Tibial nerve (tissue), 4 donors: ENCODE data around the gene MASP1. TPM values are rescaled to one million over a fixed set of nuclear protein-coding genes. Genes with fewer than 3 reads are reported as not detected.

Source experiments
- DNase-seq, 2 donors: peaks; one replicate each; pipeline ENCODE4 v3.0.0-alpha.2; 2019; ENCODE audit warnings: low spot score in 2 of 2
- H3K27ac ChIP-seq, 4 donors: fragments of 200-600 bp; sonication (generic) in 3 of 4; one replicate each; pipeline ENCODE4 v1.5.1; 2017 to 2019; ENCODE audit warnings: mild to moderate bottlenecking in 1 of 4
- H3K27me3 ChIP-seq, 2 donors: fragments of 200-600 bp; sonication (generic) in 1 of 2; one replicate each; pipeline versions ENCODE4 v1.5.1 to v1.6.0; 2017 to 2019
- H3K36me3 ChIP-seq, 3 donors: fragments of 200-600 bp; sonication (generic); one replicate each; pipeline ENCODE4 v1.5.1; 2018 to 2019
- H3K4me1 ChIP-seq, 4 donors: fragments of 200-600 bp; sonication (generic) in 3 of 4; one replicate each; pipeline ENCODE4 v1.5.1; 2017 to 2019
- H3K4me3 ChIP-seq, 4 donors: fragments of 200-600 bp; sonication (generic) in 3 of 4; one replicate each; pipeline ENCODE4 v1.5.1; 2017 to 2019; ENCODE audit warnings: mild to moderate bottlenecking in 1 of 4, moderate library complexity in 1 of 4
- H3K9me3 ChIP-seq, 4 donors: fragments of 200-600 bp; sonication (generic) in 3 of 4; one replicate each; pipeline ENCODE4 v1.5.1; 2017 to 2019
- CTCF ChIP-seq, 5 experiments: fragments of 200-600 bp in 3 of 5; fragments of 450-650 bp in 2 of 5; sonication (generic) in 3 of 5; IDR thresholded peaks; one replicate each; pipeline ENCODE4 v1.5.1; 2016 to 2019; ENCODE audit warnings: antibody characterized with exemption in 5 of 5, mild to moderate bottlenecking in 3 of 5, moderate library complexity in 2 of 5
- EP300 ChIP-seq, 2 donors: sonication (generic); formaldehyde crosslinking; IDR thresholded peaks; one replicate each; pipeline ENCODE4 v1.6.1; 2017; ENCODE audit warnings: antibody characterized with exemption in 2 of 2, mild to moderate bottlenecking in 1 of 2
- POLR2A ChIP-seq, 2 donors: fragments of 450-650 bp; IDR thresholded peaks; one replicate each; pipeline ENCODE4 v1.6.1; 2017; ENCODE audit warnings: antibody characterized with exemption in 2 of 2, mild to moderate bottlenecking in 2 of 2, moderate library complexity in 2 of 2
- whole genome bisulfite sequencing, 2 donors: methylation state at CpG; one replicate each; pipeline ENCODE4 v1.1.5; 2018; 5-methylcytosine and 5-hydroxymethylcytosine counted together
- total RNA-seq, 4 donors: library from RNA; depleted of rRNA; stranded (reverse); fragments of >200 nt; gene quantifications; one replicate each; pipeline ENCODE4 v1.1.0, GENCODE V29; 2016

The MASP1 gene
- total RNA-seq, 4 donors from 2014 or later: 2.0 to 10.9 (median 4.7) TPM

GRCh38 chr3:187327845-187328244, 36.3 kb upstream of the MASP1 start:
- no peak for TF ChIP-seq EP300 (IDR thresholded peaks at IDR 0.05)
- no peak for TF ChIP-seq POLR2A (IDR thresholded peaks at IDR 0.05)
- no peak for TF ChIP-seq CTCF (IDR thresholded peaks at IDR 0.05)
- DNase-seq: no peak
- Histone ChIP-seq H3K4me1 (no peaks in the 10 kb centered on the region), H3K4me3 (no peak overlapping the region), H3K36me3 (no peaks in the 10 kb centered on the region), H3K27me3 (no peaks in the 10 kb centered on the region), H3K9me3 (no peaks in the 10 kb centered on the region), H3K27ac (no peak overlapping the region)
- 72 to 76% methylated on average over 2 of the region's 2 CpGs for WGBS, 2 donors

- TF ChIP-seq POLR2A (IDR thresholded peaks at IDR 0.05) (no peak), CTCF (IDR thresholded peaks at IDR 0.05) (no peak), EP300 (IDR thresholded peaks at IDR 0.05) (no peak)
- Histone ChIP-seq H3K36me3 (no peaks in the 10 kb centered on the region), H3K4me3 (no peak overlapping the region), H3K27me3 (no peaks in the 10 kb centered on the region), H3K9me3 (no peaks in the 10 kb centered on the region), H3K4me1 (no peaks in the 10 kb centered on the region), H3K27ac (no peak overlapping the region)
- no peak for DNase-seq
- WGBS, 2 donors: 66 to 67% methylated on average over 5 of the region's 5 CpGs
Observed at GRCh38 chr3:187325632-187326031, 34.1 kb upstream of the MASP1 start.

- peaks cover 0 to 12% (median 0%) of the 10 kb centered on the region in 4 donors for H3K4me1 ChIP-seq
- 75 to 87% methylated on average over 3 of the region's 3 CpGs for WGBS, 2 donors
Observed at GRCh38 chr3:187323091-187323490, 31.6 kb upstream of the MASP1 start.

GRCh38 chr3:187322291-187322690, 30.8 kb upstream of the MASP1 start:
- DNase-seq: no peak
- no peak for TF ChIP-seq POLR2A (IDR thresholded peaks at IDR 0.05)
- TF ChIP-seq EP300 (IDR thresholded peaks at IDR 0.05): no peak
- no peak for TF ChIP-seq CTCF (IDR thresholded peaks at IDR 0.05)
- WGBS, 2 donors: 83 to 86% methylated on average over 7 of the region's 7 CpGs

More at GRCh38 chr3:187323091-187323490, 31.6 kb upstream of the MASP1 start:
- no peak for TF ChIP-seq CTCF (IDR thresholded peaks at IDR 0.05)
- TF ChIP-seq EP300 (IDR thresholded peaks at IDR 0.05): no peak
- no peak for TF ChIP-seq POLR2A (IDR thresholded peaks at IDR 0.05)
- Histone ChIP-seq H3K9me3 (no peaks in the 10 kb centered on the region), H3K36me3 (no peaks in the 10 kb centered on the region), H3K27me3 (no peaks in the 10 kb centered on the region), H3K27ac (no peak overlapping the region), H3K4me3 (no peak overlapping the region)
- no peak for DNase-seq

GRCh38 chr3:187321766-187322165, 30.2 kb upstream of the MASP1 start:
- H3K4me3 ChIP-seq: no peak overlapping the region
- TF ChIP-seq POLR2A (IDR thresholded peaks at IDR 0.05) (no peak), CTCF (IDR thresholded peaks at IDR 0.05) (no peak), EP300 (IDR thresholded peaks at IDR 0.05) (no peak)
- DNase-seq: no peak
- no peaks in the 10 kb centered on the region for H3K9me3 ChIP-seq
- peaks cover 0 to 12% (median 0%) of the 10 kb centered on the region in 4 donors for H3K4me1 ChIP-seq
- no peaks in the 10 kb centered on the region for H3K36me3 ChIP-seq
- H3K27ac ChIP-seq: no peak overlapping the region
- 58 to 73% methylated on average over 1 of the region's 1 CpG for WGBS, 2 donors
- H3K27me3 ChIP-seq: no peaks in the 10 kb centered on the region

More at GRCh38 chr3:187322291-187322690, 30.8 kb upstream of the MASP1 start:
- no peaks in the 10 kb centered on the region for H3K27me3 ChIP-seq
- no peaks in the 10 kb centered on the region for H3K36me3 ChIP-seq
- H3K27ac ChIP-seq: no peak overlapping the region
- H3K9me3 ChIP-seq: no peaks in the 10 kb centered on the region
- H3K4me3 ChIP-seq: no peak overlapping the region
- H3K4me1 ChIP-seq: peaks cover 0 to 12% (median 0%) of the 10 kb centered on the region in 4 donors
